HS-27A (cell line): Measurements from ENCODE around the gene ATP8A2.

ENCODE experiments used
- DNase-seq: peaks from one replicate; pipeline ENCODE4 v3.0.0-alpha.2; 2012; ENCODE audit warnings: low read depth, missing footprints

ATP8A2 gene

GRCh38 chr13:26017196-26017921 is 645.6 kb downstream of the ATP8A2 start:
- DNase-seq, result no peak

- DNase-seq, result no peak
Measured at GRCh38 chr13:26017932-26018665, 646.3 kb downstream of the ATP8A2 start.

- DNase-seq, result no peak
Measured at GRCh38 chr13:26019251-26019650, 647.5 kb downstream of the ATP8A2 start.

GRCh38 chr13:26019881-26020870 is 648.4 kb downstream of the ATP8A2 start:
- DNase-seq, result no peak

- no peak for DNase-seq
Measured at GRCh38 chr13:26020891-26021290, 649.1 kb downstream of the ATP8A2 start.

- no peak for DNase-seq
Measured at GRCh38 chr13:26021516-26021915, 649.7 kb downstream of the ATP8A2 start.

GRCh38 chr13:26021956-26022355 is 650.2 kb downstream of the ATP8A2 start:
- no peak for DNase-seq

GRCh38 chr13:26022538-26023292 is 650.9 kb downstream of the ATP8A2 start:
- DNase-seq, result no peak

GRCh38 chr13:26024558-26024957 is 652.8 kb downstream of the ATP8A2 start:
- DNase-seq, result no peak

- no peak for DNase-seq
Measured at GRCh38 chr13:26025196-26025595, 653.4 kb downstream of the ATP8A2 start.

GRCh38 chr13:26025771-26026170 is 654.0 kb downstream of the ATP8A2 start:
- DNase-seq, result no peak

GRCh38 chr13:26026211-26026610 is 654.4 kb downstream of the ATP8A2 start:
- no peak for DNase-seq

- DNase-seq, result no peak
Measured at GRCh38 chr13:26029581-26030136, 657.9 kb downstream of the ATP8A2 start.

- DNase-seq, result no peak
Measured at GRCh38 chr13:26030331-26030730, 658.6 kb downstream of the ATP8A2 start.

- no peak for DNase-seq
Measured at GRCh38 chr13:26034018-26034417, 662.2 kb downstream of the ATP8A2 start.

- no peak for DNase-seq
Measured at GRCh38 chr13:26036383-26036782, 664.6 kb downstream of the ATP8A2 start.

GRCh38 chr13:26037302-26037701 is 665.5 kb downstream of the ATP8A2 start:
- DNase-seq, result no peak

GRCh38 chr13:26038931-26039475 is 667.2 kb downstream of the ATP8A2 start:
- DNase-seq, result no peak

- no peak for DNase-seq
Measured at GRCh38 chr13:26041444-26041843, 669.7 kb downstream of the ATP8A2 start.

- DNase-seq, result no peak
Measured at GRCh38 chr13:26042785-26043184, 671.0 kb downstream of the ATP8A2 start.

- DNase-seq, result no peak
Measured at GRCh38 chr13:26045142-26045541, 673.4 kb downstream of the ATP8A2 start.
